HepG2 (cell line): ENCODE data around the gene BAHCC1.

Source experiments
- EHMT2 ChIP-seq: fragments of 200-600 bp; sonication (generic); IDR thresholded peaks from 2 replicates; pipeline ENCODE4 v1.7.0; 2017; ENCODE audit warnings: antibody characterized with exemption, low read depth, low read length, borderline replicate concordance
- IRF2 ChIP-seq: IDR thresholded peaks from 2 replicates; pipeline ENCODE4 v1.6.1; 2018; ENCODE audit warnings: missing genetic modification reagents, missing compliant biosample characterization
- MED1 ChIP-seq: sonication (generic); formaldehyde crosslinking; IDR thresholded peaks from 2 replicates; pipeline ENCODE4 v1.4.0; 2020; ENCODE audit warnings: missing genetic modification reagents
- MLXIP ChIP-seq: sonication (generic); formaldehyde crosslinking; IDR thresholded peaks from 2 replicates; pipeline ENCODE4 v1.9.0; 2021; ENCODE audit warnings: missing genetic modification reagents, borderline replicate concordance
- POLR2AphosphoS2 ChIP-seq: IDR thresholded peaks from 2 replicates; pipeline ENCODE4 v1.6.1; 2011; ENCODE audit warnings: low read depth, low read length, improper control_type of control experiment
- SP1 ChIP-seq, 2 experiments: fragments of 450-650 bp in 1 of 2; sonication (generic) in 1 of 2; formaldehyde crosslinking in 1 of 2; IDR thresholded peaks; 2 replicates each; pipeline versions ENCODE4 v1.4.0 to v1.6.1; 2016 to 2020; ENCODE audit warnings: missing genetic modification reagents in 1 of 2
- SRSF1 ChIP-seq: fragments of 200-400 bp; formaldehyde crosslinking; optimal IDR thresholded peaks from 2 replicates; pipeline ENCODE3; 2017; ENCODE audit warnings: mild to moderate bottlenecking, low read depth, low read length, moderate library complexity
- TCF12 ChIP-seq, 2 experiments: fragments of 450-650 bp in 1 of 2; sonication (generic) in 1 of 2; formaldehyde crosslinking in 1 of 2; IDR thresholded peaks; 2 replicates each; pipeline versions ENCODE4 v1.6.1 to v1.8.0; 2017 to 2022; ENCODE audit warnings: antibody characterized with exemption in 1 of 2, mild to moderate bottlenecking in 1 of 2, missing genetic modification reagents in 1 of 2, moderate library complexity in 1 of 2
- ZBTB10 ChIP-seq: sonication (generic); formaldehyde crosslinking; IDR thresholded peaks from 2 replicates; pipeline ENCODE4 v1.4.0; 2020; ENCODE audit warnings: missing genetic modification reagents, borderline replicate concordance
- ZNF639 ChIP-seq: conservative IDR thresholded peaks from 2 replicates; pipeline ENCODE4 v1.6.1; 2018; ENCODE audit warnings: missing genetic modification reagents

GRCh38 chr17:81405411-81405872 lies 10.2 kb downstream of the BAHCC1 start:
- TF ChIP-seq EHMT2 (no peak), POLR2AphosphoS2 (no peak), SP1 (IDR thresholded peaks at IDR 0.05) (no peak), SP1 (CRISPR knock-in tag; IDR thresholded peaks at IDR 0.05) (no peak), SRSF1 (no peak), MLXIP (no peak), ZNF639 (no peak), ZBTB10 (CRISPR knock-in tag) (no peak), TCF12 (IDR thresholded peaks at IDR 0.05) (no peak), TCF12 (CRISPR knock-in tag; IDR thresholded peaks at IDR 0.05) (no peak), IRF2 (CRISPR knock-in tag) (no peak), MED1 (CRISPR knock-in tag) (no peak)
